ENCODE results near the gene LIAS. TPM values are rescaled to one million over a fixed set of nuclear protein-coding genes. Genes with fewer than 3 reads are reported as not detected.
"Not testable (repeated sequence)": the region's sequence is repeated elsewhere in the genome, so short reads cannot be mapped to it uniquely, and the experiment has no call there.

LIAS gene
- polyA plus RNA-seq, 1 donor (not counting 4 experiments of a cell fraction or from before 2014, with no cell fraction given), result 20.6 TPM

DNA sequence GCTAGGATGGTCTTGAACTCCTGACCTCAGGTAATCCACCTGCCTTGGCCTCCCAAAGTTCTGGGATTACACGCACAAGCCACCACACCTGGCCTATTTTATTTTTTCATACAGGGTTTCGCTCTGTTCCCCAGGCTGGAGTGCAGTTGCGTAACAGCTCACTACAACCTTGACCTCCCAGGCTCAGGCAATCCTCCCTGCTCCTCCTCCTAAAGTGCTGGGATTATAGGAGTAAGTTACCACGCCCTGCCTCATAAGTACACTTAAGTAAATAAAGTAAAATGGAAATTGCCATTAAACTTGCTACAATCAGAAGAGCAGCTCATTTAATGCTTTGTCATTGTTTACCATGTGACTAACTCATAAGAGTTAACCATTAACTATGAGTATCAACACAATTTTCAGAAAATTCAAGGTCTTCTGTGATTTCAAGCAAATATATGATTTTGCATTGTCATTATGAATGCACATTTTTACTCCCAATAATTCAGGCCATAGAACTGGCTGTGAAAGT lies 56.1 kb downstream of the LIAS start:
- H3K4me1 ChIP-seq (ENCODE audit: control insufficient read depth, extremely low read depth, insufficient read depth, low read length), result no peaks in the 10 kb centered on the region
- H2AFZ ChIP-seq (ENCODE audit: control insufficient read depth, low read length), result no peak overlapping the region
- H3K4me3 ChIP-seq (ENCODE audit: control insufficient read depth in 2 of 3, extremely low read depth in 1 of 3, insufficient read depth in 2 of 3, low read depth in 1 of 3, low read length in 3 of 3), result no peak overlapping the region
- H3K36me3 ChIP-seq (ENCODE audit: control insufficient read depth in 2 of 2, extremely low read depth in 1 of 2, insufficient read depth in 2 of 2, low read length in 2 of 2), result peaks cover 6 to 16% of the 10 kb centered on the region in 2 experiments
- FAIRE-seq (no peak), DNase-seq (ENCODE audit: low read depth, low spot score) (no peak)
- no peaks in the 10 kb centered on the region for H4K20me1 ChIP-seq (ENCODE audit: control insufficient read depth, extremely low read depth, insufficient read depth, low read length)
- dilution Hi-C loops (cut with MboI; ENCODE audit: extremely low pct_ligation_motif_present, low sequenced_read_pairs), result no loop called here
- H3K27ac ChIP-seq (ENCODE audit: control insufficient read depth, insufficient read depth, low read length), result no peak overlapping the region
- H3K9me3 ChIP-seq (ENCODE audit: control insufficient read depth, low read depth, low read length), result no peaks in the 10 kb centered on the region
- H3K27me3 ChIP-seq (ENCODE audit: control insufficient read depth, extremely low read depth, insufficient read depth, low read length), result no peaks in the 10 kb centered on the region
- H3K79me2 ChIP-seq (ENCODE audit: control insufficient read depth, insufficient read depth, low read length), result no peaks in the 10 kb centered on the region
- TF ChIP-seq, protein P1, sequence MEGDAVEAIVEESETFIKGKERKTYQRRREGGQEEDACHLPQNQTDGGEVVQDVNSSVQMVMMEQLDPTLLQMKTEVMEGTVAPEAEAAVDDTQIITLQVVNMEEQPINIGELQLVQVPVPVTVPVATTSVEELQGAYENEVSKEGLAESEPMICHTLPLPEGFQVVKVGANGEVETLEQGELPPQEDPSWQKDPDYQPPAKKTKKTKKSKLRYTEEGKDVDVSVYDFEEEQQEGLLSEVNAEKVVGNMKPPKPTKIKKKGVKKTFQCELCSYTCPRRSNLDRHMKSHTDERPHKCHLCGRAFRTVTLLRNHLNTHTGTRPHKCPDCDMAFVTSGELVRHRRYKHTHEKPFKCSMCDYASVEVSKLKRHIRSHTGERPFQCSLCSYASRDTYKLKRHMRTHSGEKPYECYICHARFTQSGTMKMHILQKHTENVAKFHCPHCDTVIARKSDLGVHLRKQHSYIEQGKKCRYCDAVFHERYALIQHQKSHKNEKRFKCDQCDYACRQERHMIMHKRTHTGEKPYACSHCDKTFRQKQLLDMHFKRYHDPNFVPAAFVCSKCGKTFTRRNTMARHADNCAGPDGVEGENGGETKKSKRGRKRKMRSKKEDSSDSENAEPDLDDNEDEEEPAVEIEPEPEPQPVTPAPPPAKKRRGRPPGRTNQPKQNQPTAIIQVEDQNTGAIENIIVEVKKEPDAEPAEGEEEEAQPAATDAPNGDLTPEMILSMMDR (optimal IDR thresholded peaks at IDR 0.05 in 1 of 3, IDR thresholded peaks at IDR 0.05 in 1 of 3, conservative IDR thresholded peaks at IDR 0.05 in 1 of 3; ENCODE audit: extremely low read depth in 1 of 3, insufficient read depth in 2 of 3, low read length in 3 of 3), result no peak
- no peak for TF ChIP-seq EZH2 (IDR thresholded peaks at IDR 0.05; ENCODE audit: low read length)
- no peaks in the 10 kb centered on the region for H3K9me1 ChIP-seq (ENCODE audit: control insufficient read depth, extremely low read depth, insufficient read depth, low read length)
- no peak overlapping the region for H3K4me2 ChIP-seq (ENCODE audit: control insufficient read depth, extremely low read depth, insufficient read depth, low read depth, low read length)
- no peak overlapping the region for H3K9ac ChIP-seq (ENCODE audit: control insufficient read depth, extremely low read depth, insufficient read depth, low read length)

DNA sequence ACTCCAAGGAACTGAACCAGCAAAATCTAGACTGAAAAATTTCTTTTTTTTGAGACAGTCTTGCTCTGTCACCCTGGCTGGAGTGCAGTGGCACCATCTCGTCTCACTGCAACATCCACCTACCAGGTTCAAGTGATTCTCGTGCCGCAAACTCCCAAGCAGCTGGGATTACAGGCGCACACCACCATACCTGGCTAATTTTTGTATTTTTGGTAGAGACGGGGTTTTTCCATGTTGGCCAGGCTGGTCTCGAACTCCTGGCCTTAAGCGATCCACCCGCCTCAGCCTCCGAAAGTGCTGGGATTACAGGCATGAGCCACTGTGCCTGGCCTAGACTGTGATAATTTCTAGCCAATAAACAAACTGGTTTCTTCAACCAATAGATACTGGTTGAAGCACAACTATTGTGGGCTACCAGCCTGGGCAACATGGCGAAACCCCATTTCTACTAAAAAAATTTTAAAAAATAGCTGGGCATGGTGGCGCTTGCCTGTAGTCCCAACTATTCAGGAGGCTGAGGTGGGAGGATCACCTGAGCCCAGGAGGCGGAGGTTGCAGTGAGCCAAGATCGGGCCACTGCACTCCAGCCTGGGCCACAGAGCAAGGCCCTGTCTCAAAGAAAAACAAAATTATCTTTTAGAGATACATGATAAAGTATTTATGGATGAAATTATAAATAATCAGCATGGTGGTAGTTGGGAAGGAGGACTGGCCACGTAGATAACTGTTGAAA lies 57.0 kb downstream of the LIAS start:
- H3K4me2 ChIP-seq (ENCODE audit: control insufficient read depth, extremely low read depth, insufficient read depth, low read depth, low read length); FAIRE-seq; H4K20me1 ChIP-seq (ENCODE audit: control insufficient read depth, extremely low read depth, insufficient read depth, low read length); dilution Hi-C loops (cut with MboI; ENCODE audit: extremely low pct_ligation_motif_present, low sequenced_read_pairs); H2AFZ ChIP-seq (ENCODE audit: control insufficient read depth, low read length); H3K36me3 ChIP-seq (ENCODE audit: control insufficient read depth in 2 of 2, extremely low read depth in 1 of 2, insufficient read depth in 2 of 2, low read length in 2 of 2); H3K79me2 ChIP-seq (ENCODE audit: control insufficient read depth, insufficient read depth, low read length); H3K27me3 ChIP-seq (ENCODE audit: control insufficient read depth, extremely low read depth, insufficient read depth, low read length); H3K27ac ChIP-seq (ENCODE audit: control insufficient read depth, insufficient read depth, low read length); H3K9me3 ChIP-seq (ENCODE audit: control insufficient read depth, low read depth, low read length); H3K4me1 ChIP-seq (ENCODE audit: control insufficient read depth, extremely low read depth, insufficient read depth, low read length); H3K9me1 ChIP-seq (ENCODE audit: control insufficient read depth, extremely low read depth, insufficient read depth, low read length); H3K9ac ChIP-seq (ENCODE audit: control insufficient read depth, extremely low read depth, insufficient read depth, low read length); H3K4me3 ChIP-seq (ENCODE audit: control insufficient read depth in 2 of 3, extremely low read depth in 1 of 3, insufficient read depth in 2 of 3, low read depth in 1 of 3, low read length in 3 of 3); DNase-seq (ENCODE audit: low read depth, low spot score): not testable (repeated sequence)
